MCF 10A (cell line): Measurements from ENCODE around the gene MAD2L2. TPM values are rescaled to one million over a fixed set of nuclear protein-coding genes. Genes with fewer than 3 reads are reported as not detected.

ENCODE experiments used
- BruUV-seq: library from RNA; stranded (reverse); fragments of 400-500 nt; replicated peaks from 2 replicates; lab custom pipeline; 2021; lab: Mats Ljungman, UMichigan
- CTCF ChIA-PET: fragments of 300-600 bp; sonication (Branson Sonifier 250); formaldehyde crosslinking; extraction: SDS; loops from one replicate; lab custom pipeline; 2021; ENCODE audit warnings: antibody characterized with exemption, inconsistent platforms; lab: Yijun Ruan, JAX
- POLR2A ChIA-PET: fragments of 300-600, 350-650 bp; sonication (Branson Sonifier 250); formaldehyde crosslinking; extraction: SDS; loops from one replicate; lab custom pipeline; 2020; ENCODE audit warnings: antibody characterized with exemption, inconsistent platforms; lab: Yijun Ruan, JAX
- DNase-seq: peaks from one replicate; pipeline ENCODE4 v3.0.0-alpha.2; 2018; ENCODE audit not compliant: unreplicated experiment
- H3K27ac Mint-ChIP-seq: one replicate; pipeline ENCODE4 v1.8.0; 2022; ENCODE audit warnings: mild to moderate bottlenecking, low read depth, mixed read lengths; ENCODE audit not compliant: unreplicated experiment
- H3K27me3 Mint-ChIP-seq: one replicate; pipeline ENCODE4 v1.8.0; 2022; ENCODE audit warnings: mixed read lengths; ENCODE audit not compliant: insufficient read depth, unreplicated experiment
- H3K36me3 Mint-ChIP-seq: one replicate; pipeline ENCODE4 v1.8.0; 2022; ENCODE audit warnings: mild to moderate bottlenecking, moderate library complexity, mixed read lengths; ENCODE audit not compliant: insufficient read depth, unreplicated experiment
- H3K4me1 Mint-ChIP-seq: one replicate; pipeline ENCODE4 v1.8.0; 2022; ENCODE audit warnings: mixed read lengths; ENCODE audit not compliant: insufficient read depth, unreplicated experiment
- H3K4me3 Mint-ChIP-seq: one replicate; pipeline ENCODE4 v1.8.0; 2022; ENCODE audit warnings: mild to moderate bottlenecking, moderate library complexity, mixed read lengths; ENCODE audit not compliant: unreplicated experiment
- H3K9me3 Mint-ChIP-seq: one replicate; pipeline ENCODE4 v1.8.0; 2022; ENCODE audit warnings: mixed read lengths; ENCODE audit not compliant: unreplicated experiment
- intact Hi-C: fragments of 100-400 bp; cut with micrococcal nuclease; formaldehyde crosslinking; loops from 2 replicates; pipeline ENCODE4 v1.14.1; 2022
- total RNA-seq: library from RNA; stranded (reverse); gene quantifications from 2 replicates; pipeline ENCODE4 v1.2.3, GENCODE V29; 2022
- TF ChIP-seq, protein P1 (sequence below): fragments of 200-600 bp; IDR thresholded peaks from one replicate; pipeline ENCODE4 v1.8.0; 2022; ENCODE audit warnings: antibody characterized with exemption, mild to moderate bottlenecking; ENCODE audit not compliant: unreplicated experiment

Gene MAD2L2
- total RNA-seq, 1 experiment from 2014 or later, result 46.3 TPM

DNA sequence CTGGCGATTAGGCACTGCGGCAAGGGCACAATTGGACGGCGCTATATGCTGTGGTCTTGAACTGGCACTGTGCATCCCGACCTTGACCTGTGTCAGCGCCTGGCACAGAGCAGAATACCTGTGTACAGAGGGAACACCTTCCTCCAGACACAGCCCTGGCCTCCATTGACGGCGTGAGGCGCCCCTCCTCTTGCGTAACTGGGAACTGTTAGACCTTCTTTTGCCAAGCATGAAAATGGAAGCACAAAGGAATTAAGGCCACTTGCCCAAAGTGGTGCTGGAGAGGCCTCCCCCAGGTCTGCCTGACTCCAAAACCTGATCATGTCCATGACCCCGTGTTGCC, 48.2 kb upstream of the MAD2L2 start:
- intact Hi-C loops, result no loop called here
- H3K9me3 Mint-ChIP-seq, result no peaks in the 10 kb centered on the region

DNA sequence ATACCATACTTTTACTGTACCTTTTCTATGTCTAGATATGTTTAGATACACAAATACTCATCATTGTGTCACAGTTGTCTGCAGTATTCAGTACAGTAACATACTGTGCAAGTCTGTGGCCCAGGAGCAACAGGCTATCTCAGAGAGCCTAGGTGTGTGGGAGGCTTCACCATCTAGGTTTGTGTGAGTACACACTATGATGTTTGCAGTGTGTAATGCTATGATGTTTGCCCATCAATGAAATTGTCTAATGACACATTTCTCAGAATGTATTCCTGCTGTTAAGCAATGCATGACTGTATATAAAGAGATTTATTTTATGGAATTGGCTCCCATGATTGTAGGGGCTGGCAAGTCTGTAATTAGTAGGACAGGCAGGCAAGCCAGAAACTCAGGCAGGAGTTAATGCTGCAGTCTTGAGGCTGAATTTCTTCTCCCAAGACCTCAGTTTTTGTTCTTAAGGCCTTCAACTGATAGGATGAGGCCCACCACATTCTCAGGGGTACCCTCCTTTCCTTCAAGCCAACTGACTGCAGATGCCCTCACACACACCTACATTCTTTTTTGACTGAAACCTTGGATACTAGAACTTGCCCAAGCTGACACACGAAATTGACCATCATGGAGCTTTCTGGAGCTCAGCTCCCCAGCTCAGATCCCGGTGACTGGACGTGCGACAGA, 47.3 kb upstream of the MAD2L2 start:
- intact Hi-C loops, result no loop called here
- H3K27ac Mint-ChIP-seq, result no peak overlapping the region
- no peaks in the 10 kb centered on the region for H3K36me3 Mint-ChIP-seq
- no peaks in the 10 kb centered on the region for H3K27me3 Mint-ChIP-seq
- H3K4me3 Mint-ChIP-seq, result no peak overlapping the region
- no peaks in the 10 kb centered on the region for H3K9me3 Mint-ChIP-seq
- ChIA-PET POLR2A (no interaction called here), CTCF (interaction anchor here (1.1 kb wide), 1 partner anchor 8 kb away, joined by 6 read pairs; no protein-coding TSS in a partner anchor)
- DNase-seq, result no peak
- TF ChIP-seq, protein P1, sequence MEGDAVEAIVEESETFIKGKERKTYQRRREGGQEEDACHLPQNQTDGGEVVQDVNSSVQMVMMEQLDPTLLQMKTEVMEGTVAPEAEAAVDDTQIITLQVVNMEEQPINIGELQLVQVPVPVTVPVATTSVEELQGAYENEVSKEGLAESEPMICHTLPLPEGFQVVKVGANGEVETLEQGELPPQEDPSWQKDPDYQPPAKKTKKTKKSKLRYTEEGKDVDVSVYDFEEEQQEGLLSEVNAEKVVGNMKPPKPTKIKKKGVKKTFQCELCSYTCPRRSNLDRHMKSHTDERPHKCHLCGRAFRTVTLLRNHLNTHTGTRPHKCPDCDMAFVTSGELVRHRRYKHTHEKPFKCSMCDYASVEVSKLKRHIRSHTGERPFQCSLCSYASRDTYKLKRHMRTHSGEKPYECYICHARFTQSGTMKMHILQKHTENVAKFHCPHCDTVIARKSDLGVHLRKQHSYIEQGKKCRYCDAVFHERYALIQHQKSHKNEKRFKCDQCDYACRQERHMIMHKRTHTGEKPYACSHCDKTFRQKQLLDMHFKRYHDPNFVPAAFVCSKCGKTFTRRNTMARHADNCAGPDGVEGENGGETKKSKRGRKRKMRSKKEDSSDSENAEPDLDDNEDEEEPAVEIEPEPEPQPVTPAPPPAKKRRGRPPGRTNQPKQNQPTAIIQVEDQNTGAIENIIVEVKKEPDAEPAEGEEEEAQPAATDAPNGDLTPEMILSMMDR, result no peak
- BruUV-seq, result no TSS peak
- peaks cover 9% of the 10 kb centered on the region for H3K4me1 Mint-ChIP-seq

More for the DNA sequence above, 48.2 kb upstream of the MAD2L2 start:
- TF ChIP-seq, protein P1, result no peak
- no TSS peak for BruUV-seq
- DNase-seq, result no peak
- Mint-ChIP-seq H3K27ac (no peak overlapping the region), H3K4me1 (peaks cover 9% of the 10 kb centered on the region), H3K27me3 (no peaks in the 10 kb centered on the region), H3K36me3 (no peaks in the 10 kb centered on the region), H3K4me3 (no peak overlapping the region)
- CTCF ChIA-PET, result interaction anchor here (1.1 kb wide), 1 partner anchor 9 kb away, joined by 6 read pairs; no protein-coding TSS in a partner anchor
- POLR2A ChIA-PET, result no interaction called here

DNA sequence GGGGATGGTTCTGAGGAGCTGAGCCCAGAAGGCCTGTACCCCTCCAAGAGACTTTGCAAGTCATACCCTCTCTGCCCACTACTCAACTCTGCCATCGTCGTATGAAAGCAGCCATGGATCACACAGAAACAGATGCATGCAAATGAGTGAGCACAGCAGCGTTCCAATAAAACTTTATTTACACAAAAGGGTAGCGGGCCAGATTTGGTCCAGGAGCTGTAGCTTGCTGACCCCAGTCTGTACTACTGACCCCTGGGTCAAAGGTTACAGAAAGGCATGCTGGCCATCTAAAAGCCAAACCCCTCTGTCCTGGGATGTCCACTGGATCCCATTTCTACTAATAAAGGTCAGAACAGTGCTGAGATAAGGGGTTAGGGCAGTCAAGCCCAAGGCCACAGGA, 46.2 kb upstream of the MAD2L2 start:
- CTCF ChIA-PET, result no interaction called here
- POLR2A ChIA-PET, result no interaction called here
- H3K27ac Mint-ChIP-seq, result no peak overlapping the region
- no peaks in the 10 kb centered on the region for H3K27me3 Mint-ChIP-seq
- H3K4me1 Mint-ChIP-seq, result peaks cover 9% of the 10 kb centered on the region
- intact Hi-C loops, result no loop called here
- H3K9me3 Mint-ChIP-seq, result no peaks in the 10 kb centered on the region
- no peaks in the 10 kb centered on the region for H3K36me3 Mint-ChIP-seq
- no peak overlapping the region for H3K4me3 Mint-ChIP-seq
- BruUV-seq, result no TSS peak
- DNase-seq, result no peak
- TF ChIP-seq, protein P1, result no peak

DNA sequence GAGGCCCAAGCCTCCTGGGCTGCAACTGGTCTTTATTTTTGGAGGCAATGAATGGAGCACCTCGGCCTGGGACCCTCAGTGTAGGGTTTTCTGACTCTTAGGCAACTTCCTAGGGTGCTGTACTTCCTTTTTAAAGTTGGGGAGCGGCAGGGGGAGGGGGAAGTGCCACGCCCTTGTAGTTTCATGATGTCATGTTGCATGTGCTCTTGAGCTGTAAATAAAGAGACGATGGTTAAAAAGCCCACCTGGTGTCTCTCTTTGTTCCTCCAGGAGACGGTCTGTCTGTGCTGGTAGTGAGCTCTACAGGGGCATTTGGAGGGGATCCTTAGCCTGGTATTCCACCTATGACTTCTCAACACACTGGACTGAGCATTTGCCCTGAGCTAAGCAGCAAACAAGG, 44.7 kb upstream of the MAD2L2 start:
- TF ChIP-seq, protein P1, result no peak
- H3K27me3 Mint-ChIP-seq, result no peaks in the 10 kb centered on the region
- ChIA-PET CTCF (interaction anchor here (0.6 to 1.0 kb wide), 4 partner anchors 9 to 485 kb away, joined by 3 to 6 read pairs (median 3); no protein-coding TSS in a partner anchor), POLR2A (interaction anchor here (0.7 kb wide), 1 partner anchor 24 kb away, joined by 3 read pairs; no protein-coding TSS in a partner anchor)
- H3K4me3 Mint-ChIP-seq, result no peak overlapping the region
- no TSS peak for BruUV-seq
- no peak overlapping the region for H3K27ac Mint-ChIP-seq
- H3K36me3 Mint-ChIP-seq, result no peaks in the 10 kb centered on the region
- H3K4me1 Mint-ChIP-seq, result peaks cover 8% of the 10 kb centered on the region
- H3K9me3 Mint-ChIP-seq, result no peaks in the 10 kb centered on the region
- no peak for DNase-seq
- intact Hi-C loops, result no loop called here
